Neural cell (in vitro differentiated cells): ENCODE results near the gene MYO5C. TPM values are rescaled to one million over a fixed set of nuclear protein-coding genes. Genes with fewer than 3 reads are reported as not detected.

Experiments used
- H2AFZ ChIP-seq: fragments of 200-600, 300-800 bp; sonication (generic), shearing (Covaris generic); 2 replicates; pipeline ENCODE4 v1.6.0; 2014; ENCODE audit warnings: low read depth, mild to moderate bottlenecking, antibody characterized with exemption, low read length, moderate library complexity
- H3F3A ChIP-seq: fragments of 200-600 bp; shearing (Covaris generic); 2 replicates; pipeline ENCODE4 v1.6.1; 2016; ENCODE audit warnings: mild to moderate bottlenecking, moderate library complexity, mixed read lengths, antibody characterized with exemption, low read length; ENCODE audit not compliant: insufficient read depth, poor library complexity, severe bottlenecking
- H3K27ac ChIP-seq: fragments of 200-600, 300-800 bp; sonication (generic), shearing (Covaris generic); 2 replicates; pipeline ENCODE4 v1.5.1; 2014; ENCODE audit warnings: mild to moderate bottlenecking, low read length, moderate library complexity
- H3K27me3 ChIP-seq: fragments of 300-800, 200-600 bp; sonication (generic), shearing (Covaris generic); 2 replicates; pipeline ENCODE4 v1.6.0; 2014; ENCODE audit warnings: mild to moderate bottlenecking, low read depth, low read length, moderate library complexity; ENCODE audit not compliant: insufficient read depth
- H3K36me3 ChIP-seq: fragments of 300-800, 200-600 bp; sonication (generic), shearing (Covaris generic); 2 replicates; pipeline ENCODE4 v1.5.1; 2014; ENCODE audit warnings: mild to moderate bottlenecking, antibody characterized with exemption, low read length, moderate library complexity; ENCODE audit not compliant: insufficient read depth
- H3K4me2 ChIP-seq: fragments of 300-800, 200-600 bp; sonication (generic), shearing (Covaris generic); 2 replicates; pipeline ENCODE4 v1.6.0; 2014; ENCODE audit warnings: mild to moderate bottlenecking, low read length
- H3K4me3 ChIP-seq: fragments of 300-800, 200-600 bp; sonication (generic), shearing (Covaris generic); 2 replicates; pipeline ENCODE4 v1.5.1; 2014; ENCODE audit warnings: mild to moderate bottlenecking, low read length, moderate library complexity
- H3K79me2 ChIP-seq: fragments of 200-600 bp; shearing (Covaris generic); replicated peaks from 2 replicates; pipeline ENCODE4 v1.6.0; 2014; ENCODE audit warnings: mild to moderate bottlenecking, low read length, moderate library complexity; ENCODE audit not compliant: insufficient read depth
- H3K9ac ChIP-seq: fragments of 300-800, 200-600 bp; sonication (generic), shearing (Covaris generic); 2 replicates; pipeline ENCODE4 v1.6.1; 2016; ENCODE audit warnings: mild to moderate bottlenecking, low read length, mixed read lengths
- H3K9me2 ChIP-seq: fragments of 200-600 bp; shearing (Covaris generic); 2 replicates; pipeline ENCODE4 v1.6.1; 2016; ENCODE audit warnings: mild to moderate bottlenecking, low read length, mixed read lengths; ENCODE audit not compliant: insufficient read depth
- H3K9me3 ChIP-seq: fragments of 200-600, 300-800 bp; sonication (generic), shearing (Covaris generic); 2 replicates; pipeline ENCODE4 v1.6.1; 2016; ENCODE audit warnings: mild to moderate bottlenecking, mixed run types, low read length, moderate library complexity, mixed read lengths
- H4K20me1 ChIP-seq: fragments of 200-600 bp; shearing (Covaris generic); 2 replicates; pipeline ENCODE4 v1.6.1; 2016; ENCODE audit warnings: mild to moderate bottlenecking, mixed run types; ENCODE audit not compliant: insufficient read depth
- CTCF ChIP-seq: fragments of 450-650 bp; IDR thresholded peaks from 2 replicates; pipeline ENCODE4 v1.5.1; 2014; ENCODE audit warnings: antibody characterized with exemption, mild to moderate bottlenecking, moderate library complexity; ENCODE audit not compliant: poor library complexity, severe bottlenecking
- EP300 ChIP-seq: fragments of 450-650 bp; conservative IDR thresholded peaks from 2 replicates; pipeline ENCODE4 v1.6.1; 2014; ENCODE audit warnings: antibody characterized with exemption, mild to moderate bottlenecking, moderate library complexity; ENCODE audit not compliant: poor library complexity, severe bottlenecking
- EZH2 ChIP-seq: fragments of 200-600, 300-800 bp; shearing (Covaris generic), sonication (generic); IDR thresholded peaks from 2 replicates; pipeline ENCODE4 v1.6.1; 2014; ENCODE audit warnings: antibody characterized with exemption, low read length, borderline replicate concordance, mild to moderate bottlenecking; ENCODE audit not compliant: insufficient read depth, poor library complexity, severe bottlenecking
- MXI1 ChIP-seq: fragments of 450-650 bp; conservative IDR thresholded peaks from 2 replicates; pipeline ENCODE4 v1.6.1; 2014; ENCODE audit warnings: antibody characterized with exemption, mild to moderate bottlenecking; ENCODE audit not compliant: poor library complexity, severe bottlenecking
- POLR2AphosphoS5 ChIP-seq: IDR thresholded peaks from 2 replicates; pipeline ENCODE4 v1.6.1; 2012
- RAD21 ChIP-seq: fragments of 450-650 bp; conservative IDR thresholded peaks from 2 replicates; pipeline ENCODE4 v1.6.1; 2014; ENCODE audit warnings: antibody characterized with exemption, mild to moderate bottlenecking, moderate library complexity
- SMC3 ChIP-seq: fragments of 450-650 bp; conservative IDR thresholded peaks from 2 replicates; pipeline ENCODE4 v1.6.1; 2014; ENCODE audit warnings: antibody characterized with exemption, mild to moderate bottlenecking, moderate library complexity; ENCODE audit not compliant: poor library complexity
- TAF1 ChIP-seq: IDR thresholded peaks from 2 replicates; pipeline ENCODE4 v1.6.1; 2012; ENCODE audit warnings: low read depth
- polyA plus RNA-seq: library from polyadenylated mRNA; depleted of rRNA; stranded (reverse); fragments of >200 nt; gene quantifications from 2 replicates; pipeline ENCODE4 v1.2.3, GENCODE V29; 2014
- TF ChIP-seq, protein P1 (sequence below): IDR thresholded peaks from 2 replicates; pipeline ENCODE4 v1.6.1; 2012; ENCODE audit warnings: borderline replicate concordance

The MYO5C gene
- polyA plus RNA-seq, 1 donor from 2014 or later, result 0.77 TPM

GRCh38 chr15:52151353-52151752, 144.3 kb downstream of the MYO5C start:
- Histone ChIP-seq H3K9ac (no peak overlapping the region), H3K79me2 (no peaks in the 10 kb centered on the region), H2AFZ (no peak overlapping the region), H3K9me2 (no peaks in the 10 kb centered on the region), H3F3A (no peaks in the 10 kb centered on the region), H3K9me3 (no peaks in the 10 kb centered on the region), H3K4me3 (no peak overlapping the region), H3K27ac (no peak overlapping the region), H3K27me3 (no peaks in the 10 kb centered on the region), H4K20me1 (no peaks in the 10 kb centered on the region), H3K36me3 (no peaks in the 10 kb centered on the region), H3K4me2 (no peak overlapping the region)
- TF ChIP-seq TAF1, result no peak
- no peak for TF ChIP-seq RAD21
- TF ChIP-seq MXI1, result no peak
- TF ChIP-seq EP300, result no peak
- TF ChIP-seq, protein P1, sequence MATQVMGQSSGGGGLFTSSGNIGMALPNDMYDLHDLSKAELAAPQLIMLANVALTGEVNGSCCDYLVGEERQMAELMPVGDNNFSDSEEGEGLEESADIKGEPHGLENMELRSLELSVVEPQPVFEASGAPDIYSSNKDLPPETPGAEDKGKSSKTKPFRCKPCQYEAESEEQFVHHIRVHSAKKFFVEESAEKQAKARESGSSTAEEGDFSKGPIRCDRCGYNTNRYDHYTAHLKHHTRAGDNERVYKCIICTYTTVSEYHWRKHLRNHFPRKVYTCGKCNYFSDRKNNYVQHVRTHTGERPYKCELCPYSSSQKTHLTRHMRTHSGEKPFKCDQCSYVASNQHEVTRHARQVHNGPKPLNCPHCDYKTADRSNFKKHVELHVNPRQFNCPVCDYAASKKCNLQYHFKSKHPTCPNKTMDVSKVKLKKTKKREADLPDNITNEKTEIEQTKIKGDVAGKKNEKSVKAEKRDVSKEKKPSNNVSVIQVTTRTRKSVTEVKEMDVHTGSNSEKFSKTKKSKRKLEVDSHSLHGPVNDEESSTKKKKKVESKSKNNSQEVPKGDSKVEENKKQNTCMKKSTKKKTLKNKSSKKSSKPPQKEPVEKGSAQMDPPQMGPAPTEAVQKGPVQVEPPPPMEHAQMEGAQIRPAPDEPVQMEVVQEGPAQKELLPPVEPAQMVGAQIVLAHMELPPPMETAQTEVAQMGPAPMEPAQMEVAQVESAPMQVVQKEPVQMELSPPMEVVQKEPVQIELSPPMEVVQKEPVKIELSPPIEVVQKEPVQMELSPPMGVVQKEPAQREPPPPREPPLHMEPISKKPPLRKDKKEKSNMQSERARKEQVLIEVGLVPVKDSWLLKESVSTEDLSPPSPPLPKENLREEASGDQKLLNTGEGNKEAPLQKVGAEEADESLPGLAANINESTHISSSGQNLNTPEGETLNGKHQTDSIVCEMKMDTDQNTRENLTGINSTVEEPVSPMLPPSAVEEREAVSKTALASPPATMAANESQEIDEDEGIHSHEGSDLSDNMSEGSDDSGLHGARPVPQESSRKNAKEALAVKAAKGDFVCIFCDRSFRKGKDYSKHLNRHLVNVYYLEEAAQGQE, result no peak
- no peak for TF ChIP-seq EZH2
- no peak for TF ChIP-seq CTCF
- TF ChIP-seq POLR2AphosphoS5, result no peak
- TF ChIP-seq SMC3, result no peak

DNA sequence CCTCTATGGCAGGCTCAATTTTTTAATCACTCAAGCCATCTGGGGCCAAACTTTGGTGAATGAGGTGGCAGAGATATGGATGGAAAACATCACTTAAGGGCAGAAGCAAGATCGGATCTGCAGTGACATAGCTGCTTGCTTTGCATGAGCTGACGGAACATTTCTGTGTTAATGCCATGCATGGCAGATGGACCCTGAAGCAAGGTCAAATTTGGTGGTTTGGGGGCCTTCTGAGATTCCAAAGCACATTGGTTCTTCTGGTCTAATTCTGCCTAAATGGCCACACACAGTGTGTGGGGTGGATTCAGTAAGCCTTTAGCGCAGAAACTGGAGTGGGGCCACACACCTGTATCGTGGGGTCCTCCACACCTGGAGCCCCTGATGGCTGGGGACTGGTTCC, 144.7 kb downstream of the MYO5C start:
- Histone ChIP-seq H4K20me1 (no peaks in the 10 kb centered on the region), H3K4me3 (no peak overlapping the region), H3K9ac (no peak overlapping the region), H3K27ac (no peak overlapping the region), H3K9me2 (no peaks in the 10 kb centered on the region), H3K79me2 (no peaks in the 10 kb centered on the region), H3K36me3 (no peaks in the 10 kb centered on the region), H3K9me3 (no peaks in the 10 kb centered on the region), H2AFZ (no peak overlapping the region), H3F3A (no peaks in the 10 kb centered on the region), H3K27me3 (no peaks in the 10 kb centered on the region), H3K4me2 (no peak overlapping the region)
- TF ChIP-seq SMC3 (no peak), RAD21 (no peak), EP300 (no peak), MXI1 (no peak), TAF1 (no peak), POLR2AphosphoS5 (no peak), EZH2 (no peak), CTCF (no peak)
- TF ChIP-seq, protein P1, result no peak
